Spleen (tissue), 11 donors: ENCODE results near the gene FOS. TPM values are rescaled to one million over a fixed set of nuclear protein-coding genes. Genes with fewer than 3 reads are reported as not detected.

Source experiments
- DNase-seq: peaks from one replicate; pipeline ENCODE4 v3.0.0-alpha.2; 2020
- H3K27ac ChIP-seq, 8 donors: fragments of 200-600 bp; sonication (generic) in 7 of 8; 1 replicate in 4 of 8; 2 replicates in 4 of 8; pipeline versions ENCODE4 v1.5.0 to v1.8.0; 2016 to 2021; ENCODE audit warnings: inconsistent platforms in 4 of 8, mild to moderate bottlenecking in 4 of 8, moderate library complexity in 1 of 8
- H3K27me3 ChIP-seq, 7 donors: fragments of 200-600 bp; sonication (generic) in 6 of 7; replicated peaks in 1 of 7; 1 replicate in 4 of 7; 2 replicates in 3 of 7; pipeline versions ENCODE4 v1.5.0 to v1.8.0; 2016 to 2021; ENCODE audit warnings: inconsistent platforms in 3 of 7, mild to moderate bottlenecking in 1 of 7
- H3K36me3 ChIP-seq, 6 donors: fragments of 200-600 bp; sonication (generic) in 5 of 6; 1 replicate in 4 of 6; 2 replicates in 2 of 6; pipeline versions ENCODE4 v1.5.0 to v1.8.0; 2016 to 2021; ENCODE audit warnings: inconsistent platforms in 2 of 6
- H3K4me1 ChIP-seq, 6 donors: fragments of 200-600 bp; sonication (generic) in 5 of 6; 1 replicate in 3 of 6; 2 replicates in 3 of 6; pipeline versions ENCODE4 v1.5.0 to v1.8.0; 2016 to 2021; ENCODE audit warnings: inconsistent platforms in 3 of 6
- H3K4me3 ChIP-seq, 8 donors: fragments of 200-600 bp; sonication (generic) in 7 of 8; 1 replicate in 4 of 8; 2 replicates in 4 of 8; pipeline versions ENCODE4 v1.5.0 to v1.8.0; 2016 to 2021; ENCODE audit warnings: inconsistent platforms in 4 of 8, mild to moderate bottlenecking in 4 of 8, moderate library complexity in 2 of 8
- H3K9me3 ChIP-seq, 8 donors: fragments of 200-600 bp; sonication (generic) in 7 of 8; 1 replicate in 4 of 8; 2 replicates in 4 of 8; pipeline versions ENCODE4 v1.5.0 to v1.8.0; 2016 to 2021; ENCODE audit warnings: inconsistent platforms in 4 of 8
- POLR2A ChIP-seq, 3 donors: fragments of 450-650 bp; IDR thresholded peaks; one replicate each; pipeline ENCODE4 v1.5.1; 2017; ENCODE audit warnings: antibody characterized with exemption in 3 of 3, mild to moderate bottlenecking in 1 of 3
- POLR2AphosphoS5 ChIP-seq, 3 donors: sonication (generic); formaldehyde crosslinking; IDR thresholded peaks; one replicate each; pipeline ENCODE4 v1.5.1; 2017; ENCODE audit warnings: antibody characterized with exemption in 3 of 3
- WGBS, 5 donors: extraction: QIAGEN DNeasy Blood & Tissue Kit in 3 of 5; methylation state at CpG; one replicate each; pipeline versions ENCODE4 v1.1.5 to v1.1.7; 2013 to 2018; 5-methylcytosine and 5-hydroxymethylcytosine counted together
- intact Hi-C: fragments of 100-400 bp; cut with DNase I; formaldehyde crosslinking; loops from one replicate; pipeline ENCODE4 v1.15.0; 2023; ENCODE audit warnings: low total_unique reads
- polyA plus RNA-seq, 3 donors: library from polyadenylated mRNA; stranded (reverse); fragments of 200-250 nt; gene quantifications; one replicate each; pipeline ENCODE4 v1.2.1, GENCODE V29; 2013
- total RNA-seq, 7 donors: library from RNA; depleted of rRNA in 3 of 7; stranded (reverse); fragments of >200 nt in 3 of 7; fragmentation: NEBNext Ultra II Directional in 4 of 7; extraction: Animal tissue kit (Norgen Biotek cat#: 25700) in 4 of 7; gene quantifications; one replicate each; pipeline versions ENCODE4 v1.1.0 to v1.2.1, GENCODE V29; 2016 to 2021
- TF ChIP-seq, protein P1 (sequence below), 11 experiments: fragments of 200-600 bp in 7 of 11; fragments of 450-650 bp in 4 of 11; sonication (generic) in 4 of 11; IDR thresholded peaks in 8 of 11; conservative IDR thresholded peaks in 3 of 11; 1 replicate in 7 of 11; 2 replicates in 4 of 11; pipeline versions ENCODE4 v1.4.0 to v1.8.0; 2016 to 2021; ENCODE audit warnings: antibody characterized with exemption in 11 of 11, inconsistent platforms in 4 of 11, mild to moderate bottlenecking in 1 of 11
- donor health status: healthy with polysubstance abuse.
- donor health status: DM: no; HTN: no; CAD: no; lungs with moderate emphysema.
- donor health status: DM: no; HTN: no; CAD: no.
- donor health status: Bipolar disorder and iron deficiency.
- donor health status: healthy.
- donor health status: DM: no; HTN: no; CAD: no.
- donor health status: DM: yes; HTN: yes; CAD: no.

Gene FOS
- total and polyA plus RNA-seq, 10 donors, result 18.8 to 414 (median 116) TPM

DNA sequence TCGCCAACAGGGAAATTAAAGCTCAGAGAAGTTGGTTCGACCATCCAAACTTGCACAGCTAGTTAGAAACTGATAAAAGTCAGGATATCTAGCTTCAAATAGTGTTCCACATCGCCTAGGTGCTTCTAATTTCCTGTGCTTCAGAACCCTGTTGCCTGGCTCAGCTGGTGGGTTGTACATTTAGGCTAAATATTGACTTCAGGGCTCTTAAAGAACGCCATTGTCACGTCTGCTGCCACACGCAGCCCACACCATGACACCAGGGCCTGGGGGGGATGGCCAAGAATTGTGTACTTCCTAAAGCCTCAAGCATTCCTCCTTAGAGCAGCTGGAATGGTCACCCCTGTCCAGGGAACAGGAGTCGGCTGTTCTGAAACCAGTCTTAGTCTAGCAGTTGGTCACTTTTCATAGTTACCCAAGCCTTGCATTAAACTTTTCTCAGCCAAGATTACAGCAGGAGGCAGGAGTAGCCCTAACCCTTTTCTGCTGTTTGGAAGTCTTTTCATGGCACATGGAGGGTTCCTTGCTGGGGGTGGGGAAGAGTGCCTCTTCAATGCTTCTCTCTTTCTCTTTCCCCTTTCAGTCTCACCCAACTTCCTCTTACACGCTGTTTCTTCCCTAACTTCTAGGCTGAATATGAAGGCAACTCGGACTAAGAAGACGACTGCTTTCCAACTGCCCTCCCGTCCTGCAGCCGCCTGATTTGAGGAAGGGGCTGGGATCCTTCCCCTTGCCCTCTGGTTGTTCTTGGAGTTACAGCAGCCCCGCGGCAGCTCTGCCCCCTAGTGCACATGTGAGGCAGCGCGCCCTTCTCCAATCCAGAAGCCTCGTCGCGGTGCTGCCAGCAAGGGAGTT is 17.1 kb downstream of the FOS start:
- 5 to 7% (median 6%) methylated on average over 16 to 19 of the region's 19 CpGs for WGBS, 5 donors
- peaks cover 17 to 74% (median 41%) of the 10 kb centered on the region in 6 donors for H3K4me1 ChIP-seq
- DNase-seq, result peak; percentile 93
- H3K4me3 ChIP-seq, result peak overlapping the region; percentile 38 to 83 (median 60)
- intact Hi-C loops, result loop anchor here (10.0 kb wide), 1 partner anchor 61 kb away; no protein-coding TSS in a partner anchor
- no peaks in the 10 kb centered on the region for H3K36me3 ChIP-seq
- TF ChIP-seq POLR2A (IDR thresholded peaks at IDR 0.05), result peak in 1 of 3 donors; percentile 39
- TF ChIP-seq, protein P1, sequence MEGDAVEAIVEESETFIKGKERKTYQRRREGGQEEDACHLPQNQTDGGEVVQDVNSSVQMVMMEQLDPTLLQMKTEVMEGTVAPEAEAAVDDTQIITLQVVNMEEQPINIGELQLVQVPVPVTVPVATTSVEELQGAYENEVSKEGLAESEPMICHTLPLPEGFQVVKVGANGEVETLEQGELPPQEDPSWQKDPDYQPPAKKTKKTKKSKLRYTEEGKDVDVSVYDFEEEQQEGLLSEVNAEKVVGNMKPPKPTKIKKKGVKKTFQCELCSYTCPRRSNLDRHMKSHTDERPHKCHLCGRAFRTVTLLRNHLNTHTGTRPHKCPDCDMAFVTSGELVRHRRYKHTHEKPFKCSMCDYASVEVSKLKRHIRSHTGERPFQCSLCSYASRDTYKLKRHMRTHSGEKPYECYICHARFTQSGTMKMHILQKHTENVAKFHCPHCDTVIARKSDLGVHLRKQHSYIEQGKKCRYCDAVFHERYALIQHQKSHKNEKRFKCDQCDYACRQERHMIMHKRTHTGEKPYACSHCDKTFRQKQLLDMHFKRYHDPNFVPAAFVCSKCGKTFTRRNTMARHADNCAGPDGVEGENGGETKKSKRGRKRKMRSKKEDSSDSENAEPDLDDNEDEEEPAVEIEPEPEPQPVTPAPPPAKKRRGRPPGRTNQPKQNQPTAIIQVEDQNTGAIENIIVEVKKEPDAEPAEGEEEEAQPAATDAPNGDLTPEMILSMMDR (IDR thresholded peaks at IDR 0.05 in 8 of 11, conservative IDR thresholded peaks at IDR 0.05 in 3 of 11), result peak; percentile 91 to 98 (median 96)
- TF ChIP-seq POLR2AphosphoS5 (IDR thresholded peaks at IDR 0.05), result peak; percentile 67 to 77 (median 72)
- H3K27me3 ChIP-seq, result no peaks in the 10 kb centered on the region
- no peaks in the 10 kb centered on the region for H3K9me3 ChIP-seq
- peak overlapping the region; percentile 48 to 97 (median 90) for H3K27ac ChIP-seq

DNA sequence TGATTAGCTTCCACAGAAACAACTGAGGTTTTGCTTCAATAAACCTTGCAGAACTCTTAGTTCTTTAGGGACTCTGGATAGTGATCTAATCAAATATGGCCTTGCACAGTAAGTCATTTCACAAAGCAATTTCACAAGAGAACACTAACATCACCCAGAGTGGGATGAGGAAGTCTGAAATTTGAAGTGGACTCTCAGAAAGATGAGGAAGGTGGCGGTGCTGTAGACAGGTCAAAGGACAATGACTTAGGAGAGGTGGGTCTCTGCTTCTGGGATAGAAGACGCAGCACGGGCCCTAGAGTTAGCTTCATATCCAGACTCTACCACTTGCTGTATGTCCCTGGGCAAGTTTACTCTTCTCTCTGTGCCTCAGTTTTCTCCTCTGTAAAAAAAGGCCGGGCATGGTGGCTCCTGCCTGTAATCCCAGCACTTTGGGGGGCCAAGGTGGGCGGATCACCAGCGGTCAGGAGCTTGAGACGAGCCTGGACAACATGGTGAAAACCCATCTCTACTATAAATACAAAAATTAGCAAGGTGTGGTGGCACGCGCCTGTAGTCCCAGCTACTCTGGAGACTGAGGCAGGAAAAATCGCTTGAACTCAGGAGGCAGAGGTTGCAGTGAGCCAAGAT is 18.9 kb downstream of the FOS start:
- H3K36me3 ChIP-seq, result no peaks in the 10 kb centered on the region
- intact Hi-C loops, result loop anchor here (10.0 kb wide), 1 partner anchor 63 kb away; no protein-coding TSS in a partner anchor
- 80 to 95% (median 90%) methylated on average over 10 of the region's 10 CpGs for WGBS, 5 donors
- H3K4me1 ChIP-seq, result peaks cover 17 to 92% (median 52%) of the 10 kb centered on the region in 6 donors
- H3K27ac ChIP-seq, result peak overlapping the region in 7 of 8 donors; percentile 87 to 97 (median 91)
- no peak for TF ChIP-seq POLR2A (IDR thresholded peaks at IDR 0.05)
- peak in 1 of 3 donors; percentile 64 for TF ChIP-seq POLR2AphosphoS5 (IDR thresholded peaks at IDR 0.05)
- TF ChIP-seq, protein P1 (IDR thresholded peaks at IDR 0.05 in 8 of 11, conservative IDR thresholded peaks at IDR 0.05 in 3 of 11), result no peak
- H3K4me3 ChIP-seq, result peak overlapping the region in 1 of 8 donors; percentile 83
- no peak for DNase-seq
- no peaks in the 10 kb centered on the region for H3K9me3 ChIP-seq
- H3K27me3 ChIP-seq, result no peaks in the 10 kb centered on the region

DNA sequence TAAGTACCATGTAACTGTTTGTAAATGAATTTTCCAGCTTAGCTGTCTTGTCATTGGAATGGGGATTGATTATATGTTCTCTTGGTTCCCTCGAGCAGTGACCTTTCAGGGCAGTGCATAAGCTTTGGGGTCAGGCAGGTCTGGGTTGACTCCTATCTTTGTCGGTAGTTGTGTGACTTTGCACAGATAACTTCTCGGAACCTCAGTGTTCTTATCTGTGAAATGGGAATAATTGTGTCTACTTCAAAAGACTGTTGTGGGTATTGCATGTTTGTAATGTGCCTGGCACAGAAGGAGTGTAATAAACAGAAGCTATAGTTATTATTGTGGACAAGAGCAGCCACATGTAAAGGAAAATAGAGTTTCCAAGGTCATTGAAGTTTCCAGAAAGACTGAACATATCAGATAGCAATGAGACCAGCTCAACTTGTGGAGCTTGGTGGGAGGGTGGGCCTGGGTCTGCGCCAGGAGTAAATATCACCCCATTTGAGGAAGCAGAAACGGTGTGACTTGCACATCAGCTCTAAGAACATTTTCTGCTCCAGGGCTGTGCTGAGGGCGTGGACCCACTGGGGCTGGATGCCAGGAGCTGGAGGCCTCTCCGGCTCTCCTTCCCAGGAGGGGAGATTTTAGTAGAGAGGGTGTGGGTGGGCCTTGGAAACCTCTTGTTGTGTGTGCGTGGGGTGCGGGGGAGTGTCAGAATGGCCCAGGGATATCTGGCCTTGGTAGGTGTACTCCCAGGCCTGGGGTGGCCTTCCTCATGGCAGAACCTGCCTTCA is 19.7 kb downstream of the FOS start:
- no peaks in the 10 kb centered on the region for H3K36me3 ChIP-seq
- no peaks in the 10 kb centered on the region for H3K9me3 ChIP-seq
- intact Hi-C loops, result loop anchor here (10.0 kb wide), 1 partner anchor 64 kb away; no protein-coding TSS in a partner anchor
- peak overlapping the region; percentile 42 to 97 (median 90) for H3K27ac ChIP-seq
- H3K4me1 ChIP-seq, result peaks cover 16 to 97% (median 57%) of the 10 kb centered on the region in 6 donors
- no peaks in the 10 kb centered on the region for H3K27me3 ChIP-seq
- DNase-seq, result peak; percentile 85
- peak overlapping the region in 1 of 8 donors; percentile 83 for H3K4me3 ChIP-seq
- 58 to 71% (median 67%) methylated on average over 7 to 9 of the region's 9 CpGs for WGBS, 5 donors
- TF ChIP-seq, protein P1 (IDR thresholded peaks at IDR 0.05 in 8 of 11, conservative IDR thresholded peaks at IDR 0.05 in 3 of 11), result no peak
- TF ChIP-seq POLR2AphosphoS5 (IDR thresholded peaks at IDR 0.05) (peak; percentile 2 to 50 (median 30)), POLR2A (IDR thresholded peaks at IDR 0.05) (no peak)
